HG03135 (cell line): ENCODE data around the gene MOCOS.

Experiments
- ATAC-seq: cut with Tn5 transposase; IDR thresholded peaks from one replicate; pipeline ENCODE4 v1.9.1; 2021; ENCODE audit warnings: mild to moderate bottlenecking, moderate library complexity; ENCODE audit not compliant: unreplicated experiment

MOCOS gene

GRCh38 chr18:36302676-36303075, 115.4 kb downstream of the MOCOS start:
- no peak for ATAC-seq

DNA sequence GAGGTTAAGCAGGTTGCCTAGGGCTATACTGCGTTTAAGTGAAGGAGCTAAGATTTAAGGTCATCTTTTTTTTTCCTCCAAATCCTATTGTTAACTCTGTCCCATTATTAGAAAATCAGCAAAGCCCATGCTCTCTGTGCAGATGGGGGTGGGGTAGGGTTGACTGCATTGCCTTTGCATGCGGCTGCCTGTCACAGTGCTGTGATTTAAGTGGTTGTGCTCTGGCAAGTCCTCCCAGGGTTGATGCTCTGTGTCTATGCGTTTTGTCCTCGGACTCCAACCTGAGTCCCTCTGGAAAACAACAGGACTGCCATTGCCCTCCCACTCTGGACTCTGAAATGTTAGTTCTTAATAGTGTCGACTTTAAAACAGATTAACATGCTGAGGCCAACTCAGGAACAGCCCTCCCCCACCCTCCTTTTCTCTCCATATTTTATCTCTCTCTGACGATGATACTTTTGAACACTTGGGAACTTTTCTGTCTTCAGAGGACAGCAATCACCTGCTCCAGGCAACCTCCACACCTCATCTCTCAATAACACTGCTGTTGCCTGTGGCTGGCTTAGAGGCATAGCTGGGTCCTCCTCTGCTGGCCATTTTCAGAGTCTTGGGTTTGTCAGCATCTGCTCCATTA, 116.0 kb downstream of the MOCOS start:
- ATAC-seq = no peak

DNA sequence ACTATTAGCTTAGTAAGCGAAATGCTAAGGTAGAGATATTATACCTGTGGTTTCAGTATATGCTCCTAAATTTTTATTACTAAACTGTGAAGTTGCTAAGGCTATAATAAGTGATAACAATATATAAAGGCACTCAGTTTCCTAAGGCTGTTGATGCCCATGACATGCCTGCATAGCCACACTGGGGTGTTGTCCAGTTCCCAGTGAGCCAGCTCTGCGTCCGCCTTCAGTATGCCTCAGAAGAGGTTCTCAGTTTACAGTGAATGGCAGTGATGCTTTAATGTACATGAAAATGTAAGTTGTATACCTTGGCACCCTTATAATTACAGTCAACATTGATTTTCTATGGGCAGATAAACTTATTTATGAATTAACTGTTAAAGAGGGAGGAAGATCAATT, 117.4 kb downstream of the MOCOS start:
- ATAC-seq = no peak

- no peak for ATAC-seq
These were observed 118.1 kb downstream of the MOCOS start for GRCh38 chr18:36305375-36305774.

GRCh38 chr18:36307513-36307912, 120.2 kb downstream of the MOCOS start:
- no peak for ATAC-seq

DNA sequence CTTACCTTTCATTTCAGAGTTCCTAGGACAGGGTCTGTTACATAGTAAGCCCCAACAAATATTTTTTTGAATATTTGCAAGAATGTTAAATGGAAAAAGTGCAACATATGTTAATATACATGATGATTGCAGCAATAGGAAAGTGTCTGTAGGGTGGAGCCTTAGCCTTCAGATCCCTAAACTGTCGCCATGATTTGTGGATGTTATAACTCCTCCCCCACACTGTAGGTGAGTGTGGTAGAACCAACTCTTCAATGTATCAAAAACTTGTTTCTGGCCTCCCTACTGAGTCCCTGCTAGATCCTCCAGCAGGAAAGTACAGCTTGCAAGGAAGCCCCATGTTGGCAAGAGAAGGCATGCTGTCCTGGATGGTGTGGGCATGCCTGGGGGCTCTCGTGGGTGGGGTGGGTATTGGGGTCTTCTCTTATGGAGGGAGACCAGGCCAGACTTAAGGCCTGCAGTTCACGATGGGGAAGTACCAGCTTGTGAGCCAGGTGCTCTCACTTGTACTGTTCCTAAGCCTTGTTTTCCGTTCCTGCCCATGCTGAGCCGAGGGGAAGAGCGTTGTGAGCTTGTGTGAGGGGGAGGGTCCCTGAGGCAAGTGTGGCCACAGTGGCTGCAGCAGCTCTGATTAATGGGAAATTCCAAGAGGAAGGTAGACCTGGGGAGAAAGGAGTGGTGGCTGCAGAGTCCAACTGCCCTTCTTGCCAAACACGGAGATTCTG, 121.6 kb downstream of the MOCOS start:
- no peak for ATAC-seq

DNA sequence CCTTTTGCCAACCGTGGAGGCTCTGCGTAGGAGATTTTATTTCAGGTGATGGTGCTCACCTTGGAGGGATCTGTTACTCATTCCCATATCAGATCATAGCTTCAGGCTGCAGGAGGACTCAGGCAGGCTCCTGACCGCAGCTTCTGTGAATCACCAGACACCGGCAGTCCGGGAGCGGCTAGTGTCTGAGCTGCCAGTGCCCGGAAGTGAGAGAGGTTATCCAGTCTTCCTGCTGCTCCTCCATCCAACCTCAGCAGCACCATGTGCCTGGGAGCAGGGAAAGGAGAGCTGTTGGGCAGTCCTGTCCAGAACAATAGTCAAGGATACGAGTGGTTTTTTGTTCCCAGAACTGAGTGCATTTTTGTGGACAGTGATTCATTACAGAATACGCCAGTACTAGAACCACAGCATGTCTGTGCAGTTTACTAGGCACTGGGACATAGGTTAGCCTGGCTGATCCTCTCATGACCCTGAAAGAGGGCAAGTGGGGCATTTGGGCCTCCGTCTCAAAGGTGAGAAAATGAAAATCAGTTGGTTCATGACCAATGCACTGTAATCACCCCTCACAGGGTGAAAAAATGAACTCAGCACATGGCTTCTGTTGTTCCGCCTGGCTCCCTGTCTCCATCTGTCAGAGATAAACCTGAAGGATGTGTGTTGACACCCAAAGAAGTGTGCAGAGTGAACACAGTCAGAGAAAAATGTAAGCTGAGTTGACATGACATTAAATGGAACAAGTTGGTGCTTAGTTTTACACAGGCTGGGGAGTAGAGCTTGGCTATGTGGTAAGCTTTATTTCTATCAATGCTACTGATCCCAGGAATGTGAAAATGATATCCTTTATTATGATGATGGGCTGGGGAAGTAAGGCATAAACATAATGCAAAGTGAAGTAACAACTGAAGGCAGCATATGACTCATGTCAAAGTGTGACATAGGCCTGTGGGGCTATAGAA, 122.4 kb downstream of the MOCOS start:
- ATAC-seq = no peak

DNA sequence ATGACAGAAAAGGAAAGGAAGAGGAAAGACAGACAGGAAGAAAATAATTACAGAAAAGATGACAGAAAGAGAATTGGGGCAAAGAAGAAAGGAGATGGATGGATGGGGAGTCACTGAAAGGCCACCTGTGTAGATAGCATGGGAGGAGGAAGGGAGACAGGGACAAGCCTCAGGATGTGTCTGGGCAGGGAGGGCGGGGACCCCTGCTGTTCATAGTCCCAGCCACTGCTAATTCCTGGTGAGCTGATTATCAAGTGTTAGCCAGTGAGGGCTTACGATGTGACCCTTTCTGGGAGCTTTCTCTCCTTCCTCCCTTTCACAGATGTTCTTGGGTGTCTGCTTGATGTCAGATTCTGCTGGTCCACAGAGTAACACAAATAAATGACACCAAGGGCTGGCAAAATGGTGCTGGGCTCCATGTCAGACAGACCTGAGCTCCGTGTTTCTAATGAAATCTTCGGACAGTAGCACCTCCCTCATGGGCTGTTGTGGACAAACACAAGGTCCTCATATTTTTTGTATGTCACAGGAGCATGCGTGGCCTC, 123.8 kb downstream of the MOCOS start:
- ATAC-seq = no peak

GRCh38 chr18:36312806-36313395, 125.6 kb downstream of the MOCOS start:
- ATAC-seq = no peak

DNA sequence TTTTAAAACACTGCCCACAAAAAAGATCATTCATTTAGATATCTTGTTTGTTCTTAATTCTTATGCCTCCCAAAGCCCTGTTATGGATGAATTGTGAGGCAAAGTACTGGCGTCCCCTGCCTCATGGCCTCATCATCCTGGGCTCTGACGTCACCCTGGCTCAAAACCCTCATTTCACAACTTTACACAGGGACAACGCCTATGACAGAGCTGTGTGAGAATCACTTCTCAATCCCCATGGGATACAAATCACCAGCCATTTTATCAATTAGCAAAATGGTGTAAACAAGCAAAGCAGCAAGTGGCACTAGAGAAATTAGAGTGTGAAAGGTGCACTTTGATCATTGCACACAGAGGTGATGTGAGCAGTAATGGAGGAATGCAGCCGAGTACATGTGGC, 126.8 kb downstream of the MOCOS start:
- no peak for ATAC-seq

DNA sequence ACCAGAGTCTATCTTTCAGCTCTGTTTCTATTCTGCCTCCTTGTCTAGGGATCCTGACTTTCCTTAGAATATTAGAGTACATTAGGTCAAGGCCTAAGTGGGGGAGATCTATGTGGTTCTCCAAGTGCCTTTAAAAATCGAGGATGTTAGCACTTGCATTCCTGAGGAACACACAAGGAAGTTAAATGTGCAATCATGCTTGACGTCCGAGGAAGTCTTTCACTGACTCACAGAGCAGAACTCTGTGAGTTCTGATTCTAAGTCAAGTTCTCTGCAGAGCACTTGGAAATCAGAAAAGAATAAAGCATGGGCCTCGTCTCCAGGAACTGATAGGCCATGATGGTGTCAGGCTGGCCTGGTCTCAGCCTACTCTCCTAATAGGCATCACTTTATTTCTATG, 127.5 kb downstream of the MOCOS start:
- no peak for ATAC-seq

DNA sequence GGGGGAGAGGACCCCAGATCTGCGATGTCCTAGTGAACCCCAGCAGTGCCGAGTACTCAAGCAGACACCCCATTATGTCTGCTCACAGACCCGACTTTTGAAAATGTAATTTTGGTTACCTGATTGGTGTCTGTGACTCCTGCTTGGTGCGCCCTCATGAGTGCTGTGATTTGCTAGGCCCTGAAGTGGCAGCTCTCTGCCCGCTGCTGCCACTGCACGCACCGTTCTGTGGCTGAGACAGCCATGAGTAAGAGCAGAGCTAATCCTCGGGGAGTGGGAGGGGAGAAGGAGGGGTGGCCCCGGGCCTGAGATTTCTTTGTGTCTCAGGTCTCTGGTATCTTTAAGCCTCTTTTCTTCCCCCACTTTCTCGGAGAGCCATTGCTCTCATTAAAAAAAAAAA, 128.4 kb downstream of the MOCOS start:
- ATAC-seq = no peak

DNA sequence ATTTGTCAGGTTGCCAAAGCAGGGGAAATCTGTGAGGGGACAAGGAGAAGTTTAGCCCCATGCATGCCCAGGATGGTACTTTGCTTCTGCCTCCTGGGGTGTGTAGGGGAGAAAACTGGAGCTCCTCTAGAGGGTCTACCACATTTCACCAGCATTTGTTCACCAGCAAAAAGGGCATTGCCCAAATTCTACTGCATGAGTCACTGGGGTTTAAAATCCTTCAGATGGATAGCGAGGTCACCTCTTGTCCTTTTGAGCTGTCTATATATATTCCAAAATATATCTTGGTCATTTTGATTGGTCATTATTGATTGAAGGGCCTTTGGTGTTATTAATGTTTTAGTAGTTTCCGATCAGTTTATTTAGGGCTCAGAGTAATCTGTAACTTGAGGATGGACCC, 128.9 kb downstream of the MOCOS start:
- no peak for ATAC-seq
